EL (cell line): ENCODE measurements around the gene PTPRM.

ENCODE experiments used
- DNase-seq: peaks from one replicate; pipeline ENCODE4 v3.0.0-alpha.2; 2016

The PTPRM gene

DNA sequence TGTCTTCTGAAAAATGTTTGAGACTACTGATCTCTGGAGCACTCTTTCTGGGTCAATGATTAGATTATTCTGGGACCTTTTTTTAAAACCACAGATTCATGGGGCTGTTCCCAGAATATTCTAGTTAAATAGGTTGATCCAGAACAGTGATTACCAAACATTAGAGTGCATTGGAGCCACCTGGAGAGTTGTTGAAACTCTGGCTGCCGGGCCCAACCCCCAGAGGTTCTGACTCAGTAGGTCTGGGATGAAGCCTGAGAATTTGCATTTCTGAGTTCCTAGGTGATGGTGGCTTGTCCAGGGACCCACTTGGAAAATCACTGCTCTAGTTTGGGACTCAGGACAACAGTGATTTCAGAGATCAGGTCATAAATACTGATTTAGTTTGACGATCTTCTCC lies 197.3 kb downstream of the PTPRM start:
- no peak for DNase-seq

DNA sequence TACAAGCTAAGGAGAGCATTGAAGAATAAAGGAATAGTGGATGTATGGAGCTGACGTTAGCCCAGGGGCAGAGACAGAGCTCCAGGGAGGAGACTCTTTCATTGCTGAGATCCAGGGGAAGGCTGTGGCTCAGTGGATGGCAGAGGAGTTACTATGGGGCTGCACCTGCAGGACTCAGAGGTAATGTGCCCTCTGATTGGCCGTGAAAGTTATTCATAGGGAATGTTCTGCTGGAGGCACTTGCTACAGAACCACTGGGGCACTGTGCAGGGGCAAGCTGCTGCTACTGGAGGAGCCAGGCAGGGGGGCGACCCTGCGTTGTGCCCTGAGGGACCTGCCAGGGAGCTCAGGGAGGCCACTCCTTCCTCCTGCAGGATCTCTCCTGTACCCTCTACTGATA lies 199.2 kb downstream of the PTPRM start:
- DNase-seq: no peak

DNA sequence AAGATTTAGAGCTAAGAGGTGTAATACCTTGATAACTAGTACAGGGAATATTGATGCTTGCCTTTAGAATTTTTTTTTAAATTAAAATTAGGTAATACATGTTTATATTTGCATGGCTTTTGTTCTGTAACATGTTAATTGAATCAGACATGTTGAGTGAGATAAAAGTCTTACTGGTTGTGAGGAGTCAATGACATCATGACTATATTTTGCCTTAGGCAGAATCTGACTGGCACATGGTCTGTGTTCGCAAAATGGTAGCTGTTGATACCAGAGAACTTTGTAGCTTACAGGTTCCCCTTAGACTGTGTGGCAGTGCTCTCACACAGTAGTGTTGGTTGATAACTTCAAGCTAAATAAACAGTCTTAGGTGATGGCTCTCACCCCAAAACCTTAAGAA lies 199.7 kb downstream of the PTPRM start:
- DNase-seq: peak; percentile 10

DNA sequence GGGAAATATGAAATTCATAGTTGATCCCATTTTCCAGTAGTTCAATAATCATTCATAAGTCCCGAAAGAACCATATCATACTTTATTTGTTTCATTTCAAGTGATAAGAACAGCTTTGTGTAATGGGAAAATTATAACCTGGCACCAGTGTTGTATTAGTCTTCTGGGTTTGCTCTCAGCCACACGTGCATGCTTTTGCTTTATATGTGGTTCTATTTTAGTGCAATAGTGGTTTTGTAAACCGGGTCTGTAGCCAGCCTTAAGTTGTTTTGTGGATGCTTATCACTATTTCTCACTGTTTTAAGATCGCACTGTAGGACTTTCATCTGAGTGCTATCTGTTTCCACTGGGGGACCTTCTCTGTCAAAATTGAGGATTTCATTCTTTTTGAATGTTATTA lies 203.8 kb downstream of the PTPRM start:
- DNase-seq: no peak

DNA sequence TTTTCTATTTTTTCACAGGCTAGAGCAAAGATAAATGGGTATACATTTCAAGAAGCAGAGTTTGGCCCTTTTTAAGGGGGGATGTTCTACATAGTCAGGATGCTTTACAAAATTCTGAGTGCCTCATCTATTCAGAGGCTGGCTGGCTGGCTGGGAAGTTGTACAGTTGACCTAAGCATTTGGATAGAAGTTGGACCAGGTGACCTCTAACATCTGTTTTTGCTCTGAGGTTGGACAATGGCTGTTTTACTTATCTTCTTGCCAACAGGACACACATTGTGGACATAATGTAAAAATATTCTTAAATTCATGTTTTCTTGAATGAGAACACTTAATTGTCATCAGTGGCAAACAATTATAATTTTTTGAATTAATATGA lies 205.4 kb downstream of the PTPRM start:
- no peak for DNase-seq

DNA sequence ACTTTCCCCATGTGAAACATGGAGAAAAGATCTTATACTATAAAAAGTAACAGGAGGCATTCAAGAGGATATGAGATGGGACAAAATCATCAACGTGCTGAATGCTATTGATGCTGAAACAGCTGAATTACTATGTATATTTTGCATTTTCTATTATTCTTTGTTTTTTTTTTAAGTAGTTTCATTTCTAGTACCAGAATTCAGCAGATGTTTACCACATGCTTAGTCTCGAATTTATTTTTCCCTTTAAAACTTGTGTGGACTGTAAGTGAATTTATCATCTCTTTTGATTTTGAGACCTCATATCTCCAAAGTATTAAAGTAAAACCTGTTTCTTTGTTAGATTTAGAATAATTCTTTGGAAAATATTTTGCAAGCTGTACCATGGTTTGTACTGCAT lies 205.8 kb downstream of the PTPRM start:
- no peak for DNase-seq

DNA sequence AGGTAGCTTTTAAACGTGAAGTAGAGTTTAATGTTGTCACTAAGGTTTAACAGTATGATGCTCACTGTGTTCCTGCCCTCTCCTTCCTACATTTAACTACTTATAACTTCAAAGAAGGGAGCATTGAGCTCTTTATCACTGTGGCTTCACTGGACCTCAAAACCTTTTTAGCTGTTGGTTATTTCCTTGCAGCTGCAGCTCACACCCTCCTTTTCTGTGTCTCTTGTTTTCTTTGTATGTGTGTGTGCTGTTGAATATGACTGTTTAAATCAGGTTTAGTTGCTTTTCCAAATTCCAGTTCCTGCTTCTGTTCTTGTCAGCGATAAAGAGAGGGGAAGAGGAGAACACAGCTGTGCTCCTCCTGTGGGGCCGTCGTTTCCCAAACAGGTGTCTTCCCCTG lies 208.0 kb downstream of the PTPRM start:
- no peak for DNase-seq

DNA sequence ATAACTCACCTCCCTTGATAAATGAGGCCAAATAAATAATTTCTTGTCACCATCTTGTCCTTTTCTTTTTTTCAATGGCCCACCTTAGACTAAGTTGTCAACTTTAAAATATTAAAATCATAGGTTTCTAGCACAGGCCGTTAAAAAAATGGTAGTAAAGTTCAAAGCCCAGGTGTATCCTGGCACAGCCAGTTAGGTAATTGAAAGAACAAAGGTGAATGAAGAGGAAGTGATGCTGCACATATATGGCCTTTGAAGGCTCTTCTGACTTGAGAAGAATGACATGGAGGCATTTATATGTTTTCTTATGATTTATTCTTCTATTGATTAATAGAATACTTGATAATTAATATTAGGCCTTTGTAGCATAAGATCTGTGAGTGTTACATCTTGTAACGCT lies 208.7 kb downstream of the PTPRM start:
- DNase-seq: no peak

DNA sequence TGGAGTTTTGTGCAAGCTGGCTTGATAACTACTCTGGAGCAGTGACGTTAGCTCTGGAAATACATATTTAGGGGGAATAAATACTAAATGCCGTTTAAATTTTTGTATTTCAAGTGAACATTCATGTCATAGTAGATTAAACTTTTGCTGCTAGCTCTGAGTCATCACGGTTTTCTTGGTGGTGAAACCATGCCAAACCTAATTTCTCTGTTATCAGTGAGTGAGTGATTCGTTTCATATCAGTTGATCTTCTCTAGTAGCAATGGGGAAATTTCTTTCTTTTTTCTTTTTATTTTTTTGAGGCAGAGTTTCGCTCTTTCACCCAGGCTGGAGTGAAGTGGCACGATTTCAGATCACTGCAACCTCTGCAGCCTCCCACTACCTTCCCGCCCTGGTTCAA lies 211.1 kb downstream of the PTPRM start:
- peak; percentile 29 for DNase-seq

DNA sequence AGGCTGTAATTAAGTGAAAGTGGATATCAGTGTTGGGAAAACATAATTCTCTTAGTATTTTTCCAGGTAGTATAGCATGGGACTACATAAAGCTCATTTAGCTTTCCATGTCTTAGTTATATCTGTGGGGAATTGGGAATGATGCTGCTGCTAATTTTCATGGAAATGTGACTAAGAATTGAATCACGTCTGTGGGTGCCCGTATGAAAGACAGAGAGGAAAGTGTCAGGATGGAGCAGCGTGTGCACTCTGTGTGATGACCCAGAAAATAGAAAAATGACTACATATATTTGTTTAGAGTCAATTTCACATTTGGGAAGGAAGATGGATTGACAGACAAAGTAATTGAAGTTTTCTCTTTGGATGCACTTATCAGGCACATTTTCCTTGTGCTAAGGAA lies 212.1 kb downstream of the PTPRM start:
- no peak for DNase-seq

DNA sequence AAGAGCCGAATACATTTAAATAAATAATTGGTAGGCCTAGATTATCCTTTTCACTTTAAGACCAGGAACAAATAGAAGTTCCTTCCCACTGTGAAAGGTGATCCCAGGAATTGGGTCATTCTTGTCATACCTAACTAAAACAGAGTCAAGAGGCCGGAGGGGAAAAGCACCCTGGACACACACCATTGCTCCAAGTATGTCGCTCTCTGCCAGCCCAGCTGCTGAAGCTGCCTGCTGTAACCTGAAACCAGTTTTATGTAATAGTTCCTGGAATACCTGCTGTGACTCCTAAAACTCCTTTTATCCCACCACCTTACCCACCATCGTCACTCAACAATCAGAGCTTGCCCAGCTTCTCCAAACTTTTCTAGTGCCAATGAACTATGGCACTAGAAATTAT lies 217.1 kb downstream of the PTPRM start:
- DNase-seq: no peak

DNA sequence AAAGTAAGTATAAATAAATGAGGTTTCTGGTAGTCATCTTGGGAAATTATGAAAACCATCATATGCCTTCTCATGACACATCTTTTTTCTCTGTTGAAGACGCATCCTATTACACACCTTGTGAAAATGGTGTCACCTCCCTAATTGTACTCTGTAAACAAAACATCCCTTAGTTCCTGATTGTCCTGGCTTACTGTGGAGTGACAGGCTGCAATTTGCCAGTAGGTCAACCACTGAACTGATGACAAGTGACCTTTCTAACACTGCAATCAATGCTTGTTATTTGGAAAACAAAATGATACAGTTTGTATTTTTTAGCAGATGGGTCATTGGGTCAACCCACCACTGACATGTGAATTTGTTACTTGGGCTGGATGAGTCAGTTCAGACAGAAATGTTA lies 219.5 kb downstream of the PTPRM start:
- no peak for DNase-seq

DNA sequence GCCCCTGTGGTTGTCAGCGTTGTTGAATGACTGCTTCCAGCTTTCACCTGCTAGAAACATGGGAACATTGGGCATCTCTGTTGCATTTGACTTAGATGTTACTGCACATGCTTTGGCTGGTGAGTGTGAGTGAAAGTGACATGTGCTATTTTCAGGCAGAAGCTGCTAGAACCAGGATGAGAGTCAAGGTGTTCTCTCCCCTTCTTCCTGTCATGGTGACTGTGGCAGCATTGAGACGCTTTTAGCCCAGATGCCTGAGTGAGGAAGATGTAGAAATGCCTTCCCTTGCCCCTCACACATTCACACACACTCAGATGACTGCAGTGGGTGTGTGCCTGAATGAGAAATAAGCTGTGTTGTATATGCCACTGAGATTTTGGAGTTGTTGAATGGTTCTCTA lies 220.2 kb downstream of the PTPRM start:
- DNase-seq: no peak

DNA sequence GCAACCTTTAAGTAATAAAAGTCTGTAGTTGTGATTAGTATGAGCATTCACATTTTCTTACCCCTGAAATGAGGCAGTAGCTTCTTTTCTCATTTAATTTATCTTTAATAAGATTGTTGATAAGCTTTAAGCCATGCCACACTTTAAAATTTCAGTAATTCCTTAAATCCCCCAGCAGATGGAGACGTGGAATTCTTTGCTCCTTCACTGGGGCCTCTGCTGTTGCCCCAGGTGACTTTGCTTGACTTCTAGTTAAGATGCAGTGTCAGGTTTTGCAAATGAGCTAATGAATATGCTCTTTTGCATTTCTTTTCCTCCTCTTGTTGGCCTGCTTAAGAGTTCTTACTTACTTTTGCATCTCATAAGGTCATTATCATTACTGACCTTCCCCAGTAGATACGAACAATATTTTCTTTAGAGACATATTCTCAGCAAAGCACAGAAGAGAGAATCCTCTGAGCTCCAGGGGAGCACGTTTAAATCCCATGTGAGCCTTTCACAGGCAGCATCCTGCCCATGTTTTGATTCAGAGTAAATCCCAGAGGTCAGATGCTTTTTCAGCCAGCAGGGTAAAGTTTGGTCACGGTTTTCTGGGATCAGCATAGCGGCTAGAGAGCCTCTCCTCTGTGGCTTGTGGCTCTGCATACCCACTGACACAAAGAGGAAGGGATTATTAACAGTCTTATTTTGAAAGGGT lies 222.9 kb downstream of the PTPRM start:
- peak; percentile 49 for DNase-seq

DNA sequence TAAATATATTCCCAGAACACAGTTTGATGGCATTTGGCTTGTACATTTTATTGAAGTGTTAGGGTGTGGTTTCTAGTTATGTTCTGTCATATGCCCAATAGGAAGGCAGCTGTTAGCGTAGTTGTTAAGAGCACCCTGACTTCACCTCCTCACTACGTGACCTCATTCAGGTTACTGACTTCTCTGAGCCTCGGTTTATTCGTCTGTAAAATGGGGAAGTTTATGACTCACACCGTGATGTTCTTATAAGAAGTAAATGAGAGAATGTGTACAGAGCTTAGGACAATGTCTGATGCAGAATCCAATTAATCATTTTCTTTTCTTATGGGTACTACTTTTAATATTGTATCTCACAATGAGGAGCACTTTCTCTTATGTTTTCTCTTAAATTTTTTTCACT lies 226.0 kb downstream of the PTPRM start:
- no peak for DNase-seq

DNA sequence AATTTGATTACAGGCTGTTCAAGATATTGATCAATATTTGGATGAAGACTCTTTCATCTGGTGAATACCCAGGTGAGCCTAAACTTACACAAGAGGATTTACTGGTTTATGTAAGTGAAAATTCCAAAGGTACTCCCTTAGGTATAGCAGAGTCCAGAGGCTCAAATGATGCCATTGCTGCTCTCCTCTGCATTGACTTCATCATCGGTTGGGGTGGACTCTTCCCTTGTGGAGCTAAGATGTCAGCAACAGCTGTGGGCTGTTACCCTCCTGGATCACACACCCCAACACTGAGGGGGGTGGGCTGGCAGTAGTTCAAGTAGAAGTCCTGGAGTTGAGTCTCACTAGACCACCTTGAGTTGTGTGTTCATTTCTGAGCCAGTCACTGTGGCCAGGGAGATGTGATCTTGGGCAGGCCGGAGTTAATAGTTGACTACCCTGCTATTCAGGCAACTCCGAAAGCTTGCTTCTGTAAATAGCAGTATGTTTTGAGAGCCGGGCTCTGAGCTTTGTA lies 236.9 kb downstream of the PTPRM start:
- no peak for DNase-seq

DNA sequence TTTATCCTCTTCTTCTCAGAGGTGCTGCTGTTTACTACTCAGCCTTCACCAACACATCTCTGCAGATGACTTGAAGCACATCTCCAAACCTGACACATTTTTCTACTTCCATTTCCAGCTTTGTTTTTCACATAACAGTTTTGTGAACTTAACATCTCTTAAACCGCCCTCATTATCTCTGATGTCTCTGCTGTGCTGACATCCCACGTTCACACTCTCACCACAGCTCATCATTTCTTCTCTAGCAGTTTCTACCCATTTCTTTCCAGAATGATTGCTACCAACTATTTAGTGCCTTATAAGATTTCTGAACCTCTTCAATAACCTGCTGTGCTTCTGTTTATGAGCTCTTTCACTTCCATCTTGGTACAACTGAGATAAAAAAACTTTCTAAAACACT lies 238.0 kb downstream of the PTPRM start:
- no peak for DNase-seq

DNA sequence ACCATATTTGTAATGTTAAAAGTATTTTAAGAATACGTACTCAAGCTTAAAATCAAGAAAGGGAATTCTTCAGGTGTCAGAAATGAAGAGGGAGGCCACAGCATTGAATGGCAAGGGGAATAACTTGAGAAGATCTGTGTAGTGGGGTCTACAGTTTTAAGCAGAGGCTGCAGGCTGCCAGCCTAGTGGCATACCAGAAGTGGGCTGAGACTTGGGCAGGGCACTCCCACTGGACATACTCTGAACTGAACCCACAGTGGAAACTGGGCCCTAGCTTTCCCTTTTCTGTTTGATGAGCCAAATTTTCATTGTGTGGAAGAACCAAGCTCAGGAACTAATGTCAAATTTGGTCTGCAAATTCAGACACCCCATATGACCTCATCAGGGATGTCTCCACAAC lies 238.8 kb downstream of the PTPRM start:
- DNase-seq: no peak

DNA sequence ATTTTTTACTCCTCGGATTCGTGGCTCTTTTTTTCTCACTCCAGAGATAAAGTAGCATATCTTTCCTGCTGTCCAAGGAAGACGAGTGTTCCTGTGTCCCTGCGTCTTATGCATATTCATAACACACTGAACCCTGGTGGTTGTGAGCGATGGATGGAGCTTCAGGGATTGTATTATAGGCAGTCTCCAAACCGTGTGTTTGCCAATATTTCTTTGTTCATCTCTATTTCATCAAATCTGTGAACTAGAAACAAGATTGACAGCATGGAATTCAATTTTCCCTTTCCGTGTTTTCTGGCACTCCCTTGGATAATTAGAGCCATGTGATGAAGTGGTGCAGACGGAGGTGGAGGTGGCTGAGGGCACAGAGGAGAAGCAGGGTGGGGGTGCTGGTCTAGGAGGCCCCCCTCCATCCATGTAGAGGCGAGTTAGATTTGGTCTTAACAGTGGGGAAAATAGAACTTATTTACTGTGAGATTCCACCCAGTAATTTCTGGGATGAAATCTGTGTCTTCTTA lies 240.9 kb downstream of the PTPRM start:
- DNase-seq: no peak

DNA sequence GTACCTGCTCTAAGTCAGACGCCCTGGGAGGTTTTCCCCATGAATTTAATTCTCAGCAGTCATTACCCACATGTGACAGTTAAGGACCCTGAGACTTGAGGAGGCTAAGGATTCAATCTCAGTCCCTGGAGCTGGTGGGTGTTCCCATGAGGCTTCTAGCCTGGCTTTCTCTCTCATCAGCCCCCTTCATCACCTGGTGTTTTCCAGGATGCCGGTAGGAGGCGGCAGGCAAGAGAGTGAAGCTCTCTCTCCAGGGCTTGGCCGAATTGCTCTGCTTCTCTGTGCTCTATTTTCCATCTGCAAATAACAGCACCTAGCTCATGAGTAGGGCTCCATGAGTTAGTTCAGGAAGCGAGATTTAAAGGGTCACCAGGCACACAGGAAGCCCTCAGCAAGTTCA lies 241.9 kb downstream of the PTPRM start:
- DNase-seq: no peak

DNA sequence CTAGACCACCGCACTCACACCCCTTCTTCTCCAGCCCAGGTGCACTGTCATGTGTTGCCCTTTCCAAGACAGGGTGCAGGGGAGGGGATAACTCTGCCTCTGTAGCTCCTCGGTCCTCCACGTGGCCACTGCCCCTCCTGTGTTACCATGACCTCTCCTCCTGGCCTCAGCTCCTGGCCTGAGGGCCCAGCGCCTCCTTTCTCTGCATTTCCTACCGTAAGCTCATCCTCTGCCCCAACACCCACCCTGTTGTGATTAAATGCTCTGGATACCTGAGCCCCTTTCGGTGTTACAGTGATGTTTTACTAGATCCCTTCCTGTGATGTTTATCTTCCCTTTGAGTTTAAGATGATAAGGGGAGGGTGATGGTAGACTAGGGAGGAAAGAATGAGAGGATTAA lies 242.3 kb downstream of the PTPRM start:
- DNase-seq: no peak

DNA sequence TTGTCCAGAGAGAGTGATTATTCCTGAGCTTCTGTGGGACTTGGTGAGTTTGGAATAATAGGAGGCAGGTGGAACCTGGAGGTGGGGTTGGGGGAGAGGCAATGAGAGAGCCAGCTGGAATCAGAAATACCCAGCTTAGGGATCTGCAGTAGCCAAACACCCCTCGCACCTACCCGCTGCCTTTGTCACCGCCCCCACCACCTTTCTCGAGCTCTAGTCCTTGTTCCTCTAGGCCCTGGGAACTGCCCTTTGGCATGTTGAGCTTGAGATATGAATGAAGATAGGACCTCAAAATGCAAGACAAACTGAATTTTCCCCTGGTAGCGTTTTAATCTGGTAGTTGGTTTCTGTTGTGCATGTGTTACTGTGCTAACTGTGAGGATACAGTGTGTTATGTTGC lies 242.9 kb downstream of the PTPRM start:
- no peak for DNase-seq

DNA sequence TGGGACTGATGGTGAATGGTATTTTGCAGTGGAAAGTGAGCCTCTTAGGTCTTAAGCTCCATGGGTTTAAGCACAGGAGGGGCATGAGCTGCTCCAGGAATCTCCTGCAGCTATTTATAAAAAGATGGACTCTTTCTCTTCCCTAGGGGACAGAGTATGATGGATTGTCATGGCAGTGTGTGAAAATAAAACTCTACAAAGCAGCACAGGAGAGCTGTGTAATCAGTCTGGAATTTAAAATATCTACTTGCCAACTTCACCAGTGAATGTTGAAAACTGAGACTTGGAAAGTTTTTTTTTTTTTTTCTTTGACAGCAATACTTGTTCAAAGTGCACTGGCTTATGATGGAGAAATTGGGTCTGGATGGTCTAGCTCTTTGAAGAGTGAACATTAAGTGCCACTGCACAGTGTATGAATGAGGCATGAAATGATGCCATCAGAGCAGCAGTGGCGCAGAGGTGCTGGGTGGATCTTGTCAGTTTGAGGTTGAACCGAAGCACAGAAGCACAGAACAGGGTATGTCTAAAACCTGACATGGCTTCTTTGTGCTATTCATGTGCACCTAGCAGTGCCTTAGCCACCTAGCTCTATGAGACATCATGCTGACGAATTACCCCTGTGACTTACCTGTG lies 245.4 kb downstream of the PTPRM start:
- peak; percentile 87 for DNase-seq

DNA sequence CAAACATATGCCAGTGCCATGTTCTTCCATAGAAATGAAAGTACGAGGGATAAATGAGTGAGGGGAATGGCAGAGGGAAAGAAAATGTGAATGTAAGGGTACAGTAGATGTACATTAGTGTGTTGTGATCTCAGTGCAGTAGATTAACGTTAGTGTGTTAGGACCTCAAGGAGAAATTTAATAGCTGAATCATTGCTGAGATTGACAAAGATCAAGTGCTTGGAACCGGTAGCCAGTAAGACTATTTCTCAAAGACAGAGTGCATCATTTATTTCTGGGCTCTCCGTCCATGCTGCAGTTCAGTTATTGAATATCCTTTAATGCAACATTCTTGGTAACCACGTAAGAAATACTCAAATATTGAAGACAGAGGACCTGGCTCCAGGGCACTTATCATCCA lies 246.0 kb downstream of the PTPRM start:
- no peak for DNase-seq
